CD4-positive, alpha-beta T cell (primary cell): Measurements from ENCODE around the gene TESPA1. TPM values are rescaled to one million over a fixed set of nuclear protein-coding genes. Genes with fewer than 3 reads are reported as not detected.

ENCODE experiments used
- ATAC-seq: fragments of 200-7000 bp; cut with Tn5 transposase; one replicate; pipeline ENCODE4 v1.10.0; 2022; ENCODE audit warnings: mild to moderate bottlenecking; ENCODE audit not compliant: poor library complexity
- CTCF ChIA-PET: fragments of 350-600 bp; sonication (Branson Sonifier 250); formaldehyde crosslinking; loops from one replicate; lab custom pipeline; 2021; ENCODE audit warnings: antibody characterized with exemption, inconsistent platforms; lab: Charles Lee
- POLR2A ChIA-PET: fragments of 350-600 bp; sonication (Branson Sonifier 250); formaldehyde crosslinking; loops from one replicate; lab custom pipeline; 2021; ENCODE audit warnings: antibody characterized with exemption, inconsistent platforms; lab: Charles Lee
- DNase-seq, 14 experiments: peaks; one replicate each; pipeline ENCODE4 v3.0.0-alpha.2; 2013 to 2020; ENCODE audit warnings: mixed read lengths in 2 of 14
- H3K27ac ChIP-seq, 2 donors: one replicate each; pipeline versions ENCODE4 v1.5.1 to v1.7.0; 2013; ENCODE audit warnings: low read length in 2 of 2, low read depth in 1 of 2, mild to moderate bottlenecking in 1 of 2
- H3K27me3 ChIP-seq, 2 experiments: 1 replicate in 1 of 2; 2 replicates in 1 of 2; pipeline versions ENCODE4 v1.6.1 to v1.7.0; 2013; ENCODE audit warnings: low read length in 2 of 2, control low read depth in 1 of 2, mild to moderate bottlenecking in 1 of 2, moderate library complexity in 1 of 2; ENCODE audit not compliant: insufficient read depth in 2 of 2, control insufficient read depth in 1 of 2
- H3K36me3 ChIP-seq: one replicate; pipeline ENCODE4 v1.6.1; 2013; ENCODE audit warnings: low read length, control low read depth; ENCODE audit not compliant: insufficient read depth
- H3K4me1 ChIP-seq: one replicate; pipeline ENCODE4 v1.6.1; 2013; ENCODE audit warnings: low read length, control low read depth; ENCODE audit not compliant: insufficient read depth
- H3K4me3 ChIP-seq: one replicate; pipeline ENCODE4 v1.5.1; 2013; ENCODE audit warnings: mild to moderate bottlenecking, low read length, moderate library complexity
- H3K9me3 ChIP-seq, 2 experiments: 1 replicate in 1 of 2; 2 replicates in 1 of 2; pipeline versions ENCODE4 v1.6.1 to v1.7.0; 2013; ENCODE audit warnings: low read length in 2 of 2, mild to moderate bottlenecking in 2 of 2, control low read depth in 1 of 2, moderate library complexity in 1 of 2; ENCODE audit not compliant: control insufficient read depth in 1 of 2, insufficient read depth in 1 of 2
- H3K27ac Mint-ChIP-seq: one replicate; pipeline ENCODE4 v1.8.0; 2020; ENCODE audit warnings: mixed read lengths
- H3K27me3 Mint-ChIP-seq: one replicate; pipeline ENCODE4 v1.8.0; 2021; ENCODE audit warnings: mixed read lengths
- H3K36me3 Mint-ChIP-seq: one replicate; pipeline ENCODE4 v1.8.0; 2021; ENCODE audit warnings: low read depth, mixed read lengths
- H3K4me1 Mint-ChIP-seq: one replicate; pipeline ENCODE4 v1.8.0; 2021; ENCODE audit warnings: low read depth, mixed read lengths
- H3K4me3 Mint-ChIP-seq: one replicate; pipeline ENCODE4 v1.8.0; 2020; ENCODE audit warnings: mild to moderate bottlenecking, mixed read lengths
- H3K9me3 Mint-ChIP-seq: one replicate; pipeline ENCODE4 v1.8.0; 2020; ENCODE audit warnings: mixed read lengths
- intact Hi-C, 2 experiments: fragments of 100-400 bp; cut with DNase I in 1 of 2; cut with micrococcal nuclease in 1 of 2; formaldehyde crosslinking; loops; one replicate each; pipeline versions ENCODE4 v1.15.1 to v1.9.0; 2023 to 2025; cut with DNase I, micrococcal nuclease
- polyA plus RNA-seq, 2 donors: library from polyadenylated mRNA; unstranded; fragments of 120-200 nt; gene quantifications; one replicate each; pipeline ENCODE4 v1.2.1, GENCODE V29; 2013
- total RNA-seq, 174 experiments: library from RNA in 2 of 174; stranded (reverse) in 2 of 174; gene quantifications; one replicate each; pipeline ENCODE4 v1.2.3 and lab custom pipeline; 2021 to 2026
- TF ChIP-seq, protein P1 (sequence below): fragments of 200-600 bp; IDR thresholded peaks from one replicate; pipeline ENCODE4 v1.8.0; 2022; ENCODE audit warnings: antibody characterized with exemption, mild to moderate bottlenecking

The TESPA1 gene, protein sequence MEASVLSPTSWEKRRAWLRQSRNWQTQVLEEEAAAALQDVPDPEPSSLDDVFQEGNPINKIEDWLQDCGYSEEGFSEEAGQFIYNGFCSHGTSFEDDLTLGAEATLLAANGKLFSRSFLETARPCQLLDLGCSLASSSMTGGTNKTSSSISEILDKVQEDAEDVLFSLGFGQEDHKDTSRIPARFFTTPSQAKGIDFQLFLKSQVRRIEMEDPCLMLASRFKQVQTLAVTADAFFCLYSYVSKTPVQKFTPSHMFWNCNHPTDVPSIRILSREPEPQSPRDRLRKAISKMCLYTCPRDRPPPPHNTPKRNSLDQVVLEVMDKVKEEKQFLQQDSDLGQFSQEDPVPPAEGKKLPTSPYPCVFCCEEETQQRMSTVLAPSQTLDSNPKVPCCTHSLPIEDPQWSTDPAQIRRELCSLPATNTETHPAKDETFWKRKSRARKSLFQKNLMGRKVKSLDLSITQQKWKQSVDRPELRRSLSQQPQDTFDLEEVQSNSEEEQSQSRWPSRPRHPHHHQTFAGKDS
- total RNA-seq (10 to 100 TPM; 96.3 to 98.2 TPM), total RNA-seq (lab: John Stamatoyannopoulos, UW) (61.9 to 401 (median 192) reads per million in 172 experiments)
- 166 TPM for polyA plus RNA-seq (2013, experiment 1 of 2)
- 178 TPM for polyA plus RNA-seq (2013, experiment 2 of 2)

DNA sequence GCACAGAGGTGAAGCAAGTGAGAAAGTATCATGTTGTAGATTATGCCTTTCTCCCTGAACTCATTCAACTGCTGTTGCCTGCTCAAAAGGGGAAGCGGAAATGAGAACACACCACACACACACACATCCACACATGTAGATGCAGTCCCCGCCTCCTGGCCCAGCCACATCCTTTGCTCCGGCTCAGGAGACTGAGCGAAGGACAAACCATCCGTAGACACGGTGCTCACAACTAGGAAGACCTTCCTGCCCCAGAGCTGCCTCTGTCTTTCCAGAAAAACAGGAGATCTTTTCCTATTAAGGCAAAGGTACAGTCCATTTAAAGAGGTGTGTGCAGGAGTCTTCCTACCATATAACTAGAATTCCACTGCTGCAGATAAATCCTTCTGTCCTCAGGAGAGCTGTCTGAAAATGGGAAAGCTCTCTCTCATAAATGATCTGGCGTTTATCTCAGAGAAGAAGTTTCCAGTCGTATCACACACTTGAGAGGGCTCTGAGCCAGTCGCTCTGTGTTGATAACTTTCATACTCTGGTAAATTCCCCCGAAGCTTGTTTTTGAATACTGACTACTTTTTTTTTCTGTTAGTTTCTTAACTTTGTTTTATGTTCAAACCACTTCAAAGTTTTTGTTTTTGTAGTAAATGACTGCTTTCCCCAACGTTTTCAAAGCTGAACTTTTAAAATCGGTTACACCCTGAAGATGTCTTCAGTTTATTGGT lies at the start of gene TESPA1:
Gene TESPA1, minus strand, starts transcription at position 105 of the 719 bp plus-strand sequence. CDS start 10,200 bp downstream, outside the sequence.
- peaks cover 52% of the 10 kb centered on the region for H3K36me3 Mint-ChIP-seq
- Histone ChIP-seq H3K9me3 (no peaks in the 10 kb centered on the region), H3K4me3 (peak within 1 kb of the TSS; percentile 73), H3K27me3 (no peaks in the 10 kb centered on the region), H3K27ac (peak within 1 kb of the TSS; percentile 88 to 97), H3K4me1 (peaks cover 40% of the 10 kb centered on the region), H3K36me3 (peaks cover 21% of the 10 kb centered on the region)
- H3K4me1 Mint-ChIP-seq, result peaks cover 98% of the 10 kb centered on the region
- H3K27me3 Mint-ChIP-seq, result no peaks in the 10 kb centered on the region
- POLR2A ChIA-PET, result interaction anchor here (0.6 to 5.8 kb wide), 27 partner anchors 8 to 705 kb away, joined by 3 to 145 read pairs (median 6); partner anchors contain the start of genes CBX5, HNRNPA1, MUCL1 and NCKAP1L
- DNase-seq (peak; percentile 74 to 94 (median 84)), ATAC-seq (peak; percentile 87)
- CTCF ChIA-PET, result interaction anchor here (0.7 to 2.3 kb wide), 9 partner anchors 8 to 131 kb away, joined by 3 to 11 read pairs (median 4); partner anchors contain the start of gene MUCL1
- H3K9me3 Mint-ChIP-seq, result no peaks in the 10 kb centered on the region
- TF ChIP-seq, protein P1, sequence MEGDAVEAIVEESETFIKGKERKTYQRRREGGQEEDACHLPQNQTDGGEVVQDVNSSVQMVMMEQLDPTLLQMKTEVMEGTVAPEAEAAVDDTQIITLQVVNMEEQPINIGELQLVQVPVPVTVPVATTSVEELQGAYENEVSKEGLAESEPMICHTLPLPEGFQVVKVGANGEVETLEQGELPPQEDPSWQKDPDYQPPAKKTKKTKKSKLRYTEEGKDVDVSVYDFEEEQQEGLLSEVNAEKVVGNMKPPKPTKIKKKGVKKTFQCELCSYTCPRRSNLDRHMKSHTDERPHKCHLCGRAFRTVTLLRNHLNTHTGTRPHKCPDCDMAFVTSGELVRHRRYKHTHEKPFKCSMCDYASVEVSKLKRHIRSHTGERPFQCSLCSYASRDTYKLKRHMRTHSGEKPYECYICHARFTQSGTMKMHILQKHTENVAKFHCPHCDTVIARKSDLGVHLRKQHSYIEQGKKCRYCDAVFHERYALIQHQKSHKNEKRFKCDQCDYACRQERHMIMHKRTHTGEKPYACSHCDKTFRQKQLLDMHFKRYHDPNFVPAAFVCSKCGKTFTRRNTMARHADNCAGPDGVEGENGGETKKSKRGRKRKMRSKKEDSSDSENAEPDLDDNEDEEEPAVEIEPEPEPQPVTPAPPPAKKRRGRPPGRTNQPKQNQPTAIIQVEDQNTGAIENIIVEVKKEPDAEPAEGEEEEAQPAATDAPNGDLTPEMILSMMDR, result no peak
- H3K27ac Mint-ChIP-seq, result peak within 1 kb of the TSS; percentile 100
- intact Hi-C loops, result loop anchor here in 1 of 2 experiments (2.0 kb wide), 1 partner anchor 16 kb away; no protein-coding TSS in a partner anchor
- peak within 1 kb of the TSS; percentile 91 for H3K4me3 Mint-ChIP-seq

DNA sequence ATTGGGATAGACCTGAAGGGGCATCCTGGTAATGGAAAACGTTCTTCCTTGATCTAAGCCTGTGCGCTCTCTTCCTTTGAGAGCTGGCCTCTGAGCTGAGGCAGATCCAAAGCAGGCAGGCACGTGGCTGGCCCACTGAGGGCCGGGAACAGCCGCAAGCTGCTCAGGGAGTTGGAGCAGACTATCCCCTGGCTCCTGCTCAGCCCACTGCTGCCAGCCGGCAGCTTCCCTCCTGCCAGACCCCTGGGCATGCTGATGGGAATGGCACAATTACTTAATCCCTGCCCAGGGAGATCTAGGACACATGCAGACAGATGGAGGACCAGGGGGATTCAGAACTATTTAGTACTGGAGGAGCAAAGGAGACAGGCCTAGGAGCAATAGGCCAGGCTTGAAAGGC lies 49.7 kb upstream of the TESPA1 start:
- no peak overlapping the region for H3K4me3 Mint-ChIP-seq
- H3K4me1 Mint-ChIP-seq, result peaks cover 47% of the 10 kb centered on the region
- ChIA-PET CTCF (no interaction called here), POLR2A (no interaction called here)
- Histone ChIP-seq H3K36me3 (no peaks in the 10 kb centered on the region), H3K4me3 (no peak overlapping the region), H3K27me3 (no peaks in the 10 kb centered on the region), H3K4me1 (peaks cover 20% of the 10 kb centered on the region), H3K9me3 (no peaks in the 10 kb centered on the region), H3K27ac (no peak overlapping the region)
- H3K36me3 Mint-ChIP-seq, result no peaks in the 10 kb centered on the region
- H3K27ac Mint-ChIP-seq, result no peak overlapping the region
- intact Hi-C loops, result no loop called here
- no peak for ATAC-seq
- DNase-seq, result no peak
- no peaks in the 10 kb centered on the region for H3K9me3 Mint-ChIP-seq
- H3K27me3 Mint-ChIP-seq, result peaks cover 7% of the 10 kb centered on the region
- TF ChIP-seq, protein P1, result no peak

DNA sequence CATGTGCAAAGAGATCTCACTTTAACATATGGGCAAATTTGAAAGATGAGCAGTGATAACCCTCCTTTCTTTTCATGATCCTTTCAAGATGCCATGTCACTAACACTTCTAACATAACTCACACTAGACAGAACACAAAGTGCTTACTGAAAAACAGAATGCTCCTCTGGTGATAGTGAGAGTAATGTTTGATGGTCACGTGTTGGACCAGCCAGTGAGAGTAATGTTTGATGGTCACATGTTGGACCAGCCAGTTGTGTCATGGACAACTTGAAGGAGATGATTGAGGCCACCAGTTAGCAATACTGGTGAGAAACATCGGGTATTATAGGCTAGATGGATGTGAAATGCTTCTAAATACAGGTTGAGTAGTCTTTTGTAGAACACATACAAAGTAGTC lies 40.9 kb upstream of the TESPA1 start:
- intact Hi-C loops, result no loop called here
- no peaks in the 10 kb centered on the region for H3K36me3 Mint-ChIP-seq
- ChIA-PET CTCF (no interaction called here), POLR2A (no interaction called here)
- DNase-seq (no peak), ATAC-seq (no peak)
- TF ChIP-seq, protein P1, result no peak
- no peak overlapping the region for H3K4me3 Mint-ChIP-seq
- no peaks in the 10 kb centered on the region for H3K4me1 Mint-ChIP-seq
- peaks cover 32% of the 10 kb centered on the region for H3K27me3 Mint-ChIP-seq
- no peak overlapping the region for H3K27ac Mint-ChIP-seq
- H3K9me3 ChIP-seq, result no peaks in the 10 kb centered on the region
- H3K4me3 ChIP-seq, result no peak overlapping the region
- H3K27me3 ChIP-seq, result peaks cover 8 to 15% of the 10 kb centered on the region in 2 experiments
- no peak overlapping the region for H3K27ac ChIP-seq
- H3K36me3 ChIP-seq, result no peaks in the 10 kb centered on the region
- no peaks in the 10 kb centered on the region for H3K9me3 Mint-ChIP-seq
- no peaks in the 10 kb centered on the region for H3K4me1 ChIP-seq
